ENCODE results near the gene HHAT.
A peak's percentile ranks its signal among the peaks of the same experiment; 100 is the strongest.
"Not testable (repeated sequence)": the region's sequence is repeated elsewhere in the genome, so short reads cannot be mapped to it uniquely, and the experiment has no call there.

The HHAT gene

DNA sequence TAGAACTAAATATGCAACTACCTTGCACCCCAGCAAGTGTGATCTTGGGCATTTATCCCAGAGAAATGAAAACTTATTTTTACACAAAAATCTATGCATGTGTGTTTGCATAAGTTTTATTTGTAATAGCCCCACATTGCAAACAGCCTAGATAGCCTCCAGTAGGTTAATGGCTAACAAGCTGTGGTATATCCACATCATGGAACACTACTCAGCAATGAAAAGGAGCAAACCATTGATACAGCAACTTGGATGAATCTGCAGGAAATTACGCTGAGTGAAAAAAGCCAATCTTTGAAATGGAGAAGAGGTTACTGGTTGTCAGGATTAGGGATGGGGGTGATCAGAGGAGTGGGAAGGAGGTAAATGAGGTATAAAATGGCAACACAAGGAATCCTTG is 67.8 kb downstream of the HHAT start:
- no peak for DNase-seq (ENCODE audit: low read depth in 3 of 3)

DNA sequence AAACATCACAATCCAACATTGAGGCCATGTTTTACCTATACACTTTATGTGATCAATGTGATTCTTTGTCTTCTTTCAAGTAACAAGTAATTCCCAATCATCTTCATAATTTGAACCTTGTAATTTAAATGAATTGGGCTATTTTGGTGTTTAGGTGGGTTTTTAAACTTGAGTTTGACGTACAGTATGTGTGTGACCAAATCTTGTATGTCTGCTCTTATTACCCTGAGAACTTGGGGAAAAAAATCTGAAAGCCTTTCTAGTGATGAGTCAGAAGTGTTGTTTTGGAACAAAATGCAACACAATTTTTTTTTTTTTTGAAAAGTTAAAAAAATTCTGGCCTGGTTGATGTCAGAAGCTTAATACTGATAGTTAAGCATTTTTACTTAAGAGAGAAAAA is 68.5 kb downstream of the HHAT start:
- no peak for DNase-seq (ENCODE audit: low read depth in 3 of 3)

DNA sequence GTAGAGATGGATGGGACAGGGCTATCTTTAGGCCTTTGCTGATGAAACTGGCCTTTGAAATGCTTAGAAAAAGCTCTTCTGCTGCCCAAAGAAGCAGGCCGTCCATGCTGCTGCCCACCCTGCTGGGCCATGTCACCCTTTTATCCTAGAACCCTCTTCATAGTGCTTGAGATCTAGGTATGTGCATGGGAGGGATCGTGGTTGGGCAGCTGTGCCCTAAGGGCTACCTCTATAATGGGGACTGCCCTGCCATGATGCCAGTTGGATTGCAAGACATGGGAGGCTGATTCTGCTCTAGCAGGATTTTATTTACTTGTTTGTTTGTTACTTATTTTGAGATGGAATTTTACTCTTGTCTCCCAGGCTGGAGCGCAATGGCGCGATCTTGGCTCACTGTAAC is 69.0 kb downstream of the HHAT start:
- DNase-seq (ENCODE audit: low read depth in 3 of 3) = no peak

DNA sequence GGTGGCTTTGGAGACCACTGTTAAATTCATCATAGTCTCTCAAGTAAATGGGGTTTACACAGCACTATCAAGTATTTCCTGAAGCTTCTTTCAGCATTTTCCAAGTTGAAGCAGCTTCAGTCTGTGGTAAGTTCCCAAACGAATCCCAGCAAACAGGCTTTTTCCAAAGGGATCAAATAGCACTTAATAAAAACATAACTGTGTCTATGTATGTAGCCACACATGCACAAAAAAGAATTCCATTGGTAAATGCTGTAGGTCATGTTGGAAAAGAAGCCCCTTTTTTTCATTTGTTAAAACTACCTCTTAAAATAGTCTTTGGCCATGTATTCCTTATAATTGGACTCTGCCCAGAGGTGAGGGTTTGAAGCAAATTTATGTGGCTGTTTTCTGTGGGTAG is 69.8 kb downstream of the HHAT start:
- no peak for DNase-seq (ENCODE audit: low read depth in 3 of 3)

DNA sequence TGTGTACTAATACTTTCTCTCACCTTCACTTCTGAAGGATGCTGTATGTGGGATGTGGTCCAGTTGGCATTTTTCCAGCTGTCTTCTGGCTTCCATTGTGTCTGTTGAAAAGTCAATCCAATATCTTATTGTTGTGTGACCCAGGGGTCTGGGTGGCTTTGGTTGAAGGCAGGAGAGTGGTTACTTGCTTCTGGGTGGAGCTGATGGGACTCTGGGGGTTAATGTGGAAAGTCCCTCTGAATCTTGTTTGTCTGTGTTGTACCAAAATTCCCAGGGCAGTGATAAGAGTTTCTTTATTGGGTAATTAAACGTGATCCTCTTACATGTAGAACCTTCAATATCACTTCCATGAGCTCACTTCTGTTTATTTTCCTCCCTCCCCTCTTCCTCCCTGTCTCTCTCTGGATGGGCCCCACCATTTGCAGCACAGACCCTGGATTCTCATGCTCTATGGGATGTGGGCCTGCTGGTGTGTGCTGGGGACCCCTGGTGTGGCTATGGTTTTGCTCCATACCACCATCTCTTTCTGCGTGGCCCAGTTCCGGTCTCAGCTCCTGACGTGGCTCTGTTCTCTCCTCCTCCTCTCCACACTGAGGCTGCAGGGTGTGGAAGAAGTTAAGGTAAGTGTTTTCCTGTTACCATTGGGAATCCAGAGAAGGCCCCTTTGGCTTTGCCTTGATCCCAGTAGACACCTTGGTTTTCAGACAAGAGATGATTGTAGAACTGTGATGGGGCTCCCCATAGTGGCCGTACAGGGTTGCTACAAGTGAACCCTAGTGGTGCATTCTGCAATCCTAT is 71.5 kb downstream of the HHAT start:
- DNase-seq (ENCODE audit: low read depth in 3 of 3) = peak in 2 of 3 experiments; percentile 9 to 26

DNA sequence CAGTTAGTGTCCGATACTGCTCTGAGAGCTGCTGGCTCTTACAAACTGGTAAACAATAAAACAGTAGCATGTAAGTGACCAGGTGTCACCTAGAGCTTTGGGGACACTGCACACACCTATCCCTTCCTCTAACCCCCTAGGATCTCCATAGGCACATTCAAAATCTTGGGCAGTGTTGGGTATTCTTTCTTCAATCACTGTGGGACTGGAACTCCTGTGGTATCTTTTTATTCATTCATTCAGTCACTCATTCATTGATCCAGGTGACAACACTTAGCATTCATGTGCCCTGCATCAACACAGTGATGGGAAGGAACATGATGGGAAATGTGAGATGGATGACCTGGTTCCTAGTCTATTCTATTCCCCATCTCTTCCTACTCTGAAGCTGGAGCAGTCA is 73.9 kb downstream of the HHAT start:
- DNase-seq (ENCODE audit: low read depth in 3 of 3) = no peak

DNA sequence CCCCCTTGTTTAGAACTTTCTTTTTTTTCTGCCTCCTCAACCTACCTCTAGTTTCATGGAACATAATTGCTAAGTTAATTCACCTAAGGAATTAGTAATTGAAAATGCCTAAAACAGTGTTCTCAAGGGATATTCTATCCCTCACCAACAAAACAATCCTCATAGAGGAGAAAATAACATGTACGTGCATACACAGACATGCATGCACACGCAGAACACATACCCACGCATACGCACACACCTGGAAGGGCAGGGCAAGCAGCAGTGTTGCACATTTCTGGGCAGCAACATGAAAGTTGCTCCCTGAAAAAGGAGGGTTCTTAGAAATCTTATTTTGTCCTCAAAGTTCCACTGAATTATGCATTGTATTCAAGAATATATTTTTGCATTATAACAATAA is 76.6 kb downstream of the HHAT start:
- no peak for DNase-seq (ENCODE audit: low read depth in 3 of 3)

DNA sequence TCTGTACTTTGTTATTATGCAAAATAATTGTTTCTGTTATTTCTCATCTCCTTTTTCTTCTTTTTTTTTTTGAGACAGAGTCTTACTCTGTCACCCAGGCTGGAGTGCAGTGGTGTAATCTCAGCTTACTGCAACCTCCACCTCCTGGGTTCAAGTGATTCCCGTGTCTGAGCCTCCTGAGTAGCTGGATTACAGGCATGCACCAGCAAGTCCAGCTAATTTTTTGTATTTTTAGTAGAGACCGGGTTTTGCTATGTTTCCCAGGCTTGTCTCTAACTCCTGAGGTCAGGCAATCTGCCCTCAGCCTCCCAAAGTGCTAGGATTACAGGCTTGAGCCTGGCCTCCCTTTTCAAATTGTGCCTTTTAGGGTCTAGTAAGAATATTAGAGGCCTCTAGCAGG is 77.6 kb downstream of the HHAT start:
- DNase-seq (ENCODE audit: low read depth in 3 of 3) = not testable (repeated sequence)

DNA sequence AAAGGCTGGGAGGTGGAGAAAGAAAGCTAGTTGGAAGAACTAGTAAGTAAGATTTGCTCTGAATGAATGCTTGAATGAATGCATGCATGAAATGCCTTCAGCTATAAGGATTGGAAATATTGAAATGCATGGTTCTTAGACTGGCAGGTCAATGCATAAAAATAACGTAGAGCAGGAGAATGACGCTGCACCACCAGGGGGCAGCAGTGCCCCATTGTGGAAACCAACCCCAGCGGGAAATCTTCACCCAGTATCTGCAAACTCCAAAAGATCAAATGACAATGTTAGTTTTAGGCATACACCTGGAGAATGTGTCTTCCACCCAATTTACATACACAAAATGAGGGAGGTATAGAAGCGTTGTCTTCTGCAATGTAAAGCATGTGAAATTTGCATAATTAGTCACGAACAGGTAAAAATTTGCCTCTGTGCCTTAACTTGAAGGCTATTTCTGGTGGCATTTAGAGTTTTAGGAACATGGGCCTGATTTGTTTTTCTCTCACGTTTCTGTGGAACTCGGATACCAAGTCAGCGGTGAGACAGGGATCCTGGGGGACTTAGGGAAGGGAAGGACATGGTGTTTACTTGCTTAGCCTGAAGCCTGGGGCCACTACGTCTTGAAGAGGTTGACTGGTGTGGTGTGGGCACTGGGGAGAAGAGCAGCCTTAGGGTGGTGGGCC is 78.6 kb downstream of the HHAT start:
- DNase-seq (ENCODE audit: low read depth in 3 of 3) = peak; percentile 62 to 69 (median 67)

DNA sequence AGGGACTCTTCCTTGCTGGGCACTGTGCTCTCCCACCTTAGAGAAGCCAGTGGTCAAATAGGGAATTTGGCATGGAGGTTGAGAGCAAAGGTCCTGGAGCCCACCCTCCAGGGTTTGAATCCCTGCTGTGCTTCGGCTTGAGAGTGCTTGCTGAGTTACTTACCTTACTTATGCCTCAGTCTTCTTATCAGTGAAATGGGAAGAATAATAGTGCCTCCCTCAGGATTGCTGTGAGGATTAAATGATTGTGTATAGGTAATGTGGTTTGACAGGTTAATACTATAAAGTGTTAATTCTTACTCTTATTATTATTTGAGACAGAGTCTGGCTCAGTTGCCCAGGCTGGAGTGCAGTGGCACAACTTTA is 79.2 kb downstream of the HHAT start:
- no peak for DNase-seq (ENCODE audit: low read depth in 3 of 3)

DNA sequence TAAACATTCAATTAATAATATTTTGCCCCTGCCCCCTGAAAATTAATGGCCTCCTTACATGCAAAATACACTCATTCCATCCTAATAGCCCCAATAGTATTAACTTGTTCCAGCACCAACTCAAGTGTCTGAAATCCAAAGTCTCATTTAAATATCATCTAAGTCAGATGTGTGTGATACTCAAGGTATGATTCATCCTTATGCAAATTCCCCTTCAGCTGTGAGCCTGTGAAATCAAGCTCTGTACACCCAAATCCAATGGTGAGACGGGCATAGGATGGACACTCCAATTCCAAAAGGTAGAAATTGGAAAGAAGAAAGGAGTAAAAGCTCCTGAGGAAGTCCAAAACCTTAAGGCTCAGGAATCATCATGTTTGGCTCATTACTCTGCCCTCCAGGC is 83.5 kb downstream of the HHAT start:
- DNase-seq (ENCODE audit: low read depth in 3 of 3) = no peak

DNA sequence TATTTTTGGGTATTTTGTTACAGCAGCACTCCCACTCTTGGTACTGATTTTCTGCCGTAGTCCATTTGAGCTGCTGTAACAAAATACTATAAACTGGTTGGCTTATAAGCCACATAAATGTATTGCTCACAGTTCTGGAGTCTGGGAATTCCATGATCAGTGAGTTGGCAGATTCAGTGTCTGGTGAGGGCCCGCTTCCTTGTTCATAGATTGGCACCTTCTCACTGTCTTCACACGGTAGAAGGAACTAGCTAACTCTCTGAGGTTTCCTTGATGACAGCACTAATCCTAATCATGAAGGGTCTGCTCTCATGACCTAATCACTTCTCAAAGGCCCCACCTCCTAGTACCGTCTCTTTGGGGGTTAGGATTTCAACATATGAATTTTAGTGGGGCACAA is 85.2 kb downstream of the HHAT start:
- no peak for DNase-seq (ENCODE audit: low read depth in 3 of 3)

DNA sequence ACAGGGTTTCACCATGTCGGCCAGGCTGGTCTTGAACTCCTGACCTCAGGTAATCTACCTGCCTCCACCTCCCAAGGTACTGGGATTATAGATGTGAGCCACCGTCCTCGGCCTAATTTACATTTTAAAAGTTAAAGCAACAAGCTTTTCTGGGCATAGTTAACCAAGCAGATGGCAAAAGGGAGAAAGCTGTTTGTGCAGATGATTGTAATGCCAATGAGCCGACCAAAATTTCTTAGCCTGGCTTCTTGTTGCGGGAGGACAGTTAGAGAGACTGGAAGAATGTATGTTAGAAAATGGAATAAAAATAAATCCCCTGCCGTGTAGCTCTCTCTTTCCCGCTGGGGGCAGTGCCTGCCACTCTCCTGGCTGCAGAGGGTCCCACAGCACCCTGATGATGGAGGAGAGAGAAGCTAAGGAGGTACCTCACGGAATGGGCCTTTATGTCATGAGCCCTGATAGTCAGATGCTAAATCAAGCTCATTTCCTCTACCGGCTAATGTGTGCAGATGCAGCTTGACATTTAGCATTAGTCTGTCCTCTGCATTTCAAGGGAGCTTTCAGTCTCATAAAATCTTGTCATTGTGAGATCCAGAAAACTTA is 87.2 kb downstream of the HHAT start:
- DNase-seq (ENCODE audit: low read depth in 3 of 3) = no peak

DNA sequence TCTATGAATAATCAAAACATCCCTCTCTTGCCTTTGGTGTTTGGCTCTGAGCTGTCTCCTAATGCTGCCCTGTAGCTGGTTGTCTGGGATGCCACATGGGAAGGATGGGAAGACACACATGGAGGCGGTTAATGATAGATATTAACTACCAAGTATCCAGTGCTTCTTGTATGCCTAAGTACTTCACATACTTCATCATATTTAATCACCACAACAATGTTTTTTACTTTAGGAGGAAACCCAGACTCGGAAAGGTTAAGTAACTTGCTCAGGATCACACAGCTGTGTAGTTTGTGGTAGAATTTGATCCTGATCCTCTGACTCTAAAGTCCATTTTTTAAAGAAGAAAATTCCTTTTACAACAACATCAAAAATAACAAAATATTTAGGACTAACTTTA is 88.0 kb downstream of the HHAT start:
- DNase-seq (ENCODE audit: low read depth in 3 of 3) = no peak

DNA sequence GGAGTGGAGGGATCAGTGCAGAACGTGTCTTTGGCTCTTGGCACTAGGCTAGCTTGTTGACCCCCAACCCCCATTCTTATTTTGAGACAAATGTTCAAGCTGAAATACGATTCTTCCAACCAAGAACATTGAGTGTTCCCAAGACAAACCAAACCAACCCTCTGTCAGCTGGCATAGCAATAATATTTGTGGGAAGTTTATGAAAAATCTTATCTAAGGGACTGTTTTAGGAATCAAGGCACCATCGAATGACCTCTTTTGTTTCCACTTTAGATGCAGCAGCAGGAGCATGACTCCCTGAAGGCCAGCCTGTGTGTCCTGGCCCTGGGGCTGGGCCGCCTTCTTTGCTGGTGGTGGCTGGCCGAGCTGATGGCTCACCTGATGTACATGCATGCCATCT is 89.2 kb downstream of the HHAT start:
- no peak for DNase-seq (ENCODE audit: low read depth in 3 of 3)

DNA sequence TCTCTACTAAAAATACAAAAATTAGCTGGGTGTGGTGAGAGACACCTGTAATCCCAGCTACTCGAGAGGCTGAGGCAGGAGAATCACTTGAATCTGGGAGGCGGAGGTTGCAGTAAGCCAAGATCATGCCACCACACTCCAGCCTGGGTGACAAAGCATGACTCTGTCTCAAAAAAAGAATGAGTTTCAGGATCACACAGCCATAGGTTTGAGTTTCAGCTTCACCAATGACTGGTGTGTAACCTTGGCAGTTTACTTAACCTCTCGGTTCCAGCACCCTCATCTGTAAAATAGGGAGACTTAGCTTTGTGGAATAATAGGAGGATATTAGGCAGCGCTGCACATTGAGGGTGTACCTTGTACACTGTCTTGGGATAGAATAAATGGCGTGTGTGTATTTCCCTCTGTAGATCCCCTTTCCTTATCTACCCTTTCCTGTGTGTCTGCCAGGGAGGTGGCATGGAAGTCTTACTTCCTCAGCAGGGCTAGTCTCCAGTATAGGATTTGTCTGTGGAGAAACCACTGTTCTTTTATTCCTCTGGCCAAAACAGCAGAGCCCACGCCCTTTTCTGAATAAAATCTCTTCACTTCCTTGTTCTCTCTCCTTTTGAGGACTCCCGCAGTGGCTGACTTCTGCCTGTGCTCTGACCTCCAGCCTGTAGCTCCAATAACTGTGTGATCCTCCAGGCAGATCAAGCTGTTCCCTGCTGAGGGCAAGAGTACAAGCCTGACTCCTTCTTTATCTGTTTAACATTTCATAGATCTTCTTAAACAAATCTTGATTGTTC is 90.4 kb downstream of the HHAT start:
- no peak for DNase-seq (ENCODE audit: low read depth in 3 of 3)

DNA sequence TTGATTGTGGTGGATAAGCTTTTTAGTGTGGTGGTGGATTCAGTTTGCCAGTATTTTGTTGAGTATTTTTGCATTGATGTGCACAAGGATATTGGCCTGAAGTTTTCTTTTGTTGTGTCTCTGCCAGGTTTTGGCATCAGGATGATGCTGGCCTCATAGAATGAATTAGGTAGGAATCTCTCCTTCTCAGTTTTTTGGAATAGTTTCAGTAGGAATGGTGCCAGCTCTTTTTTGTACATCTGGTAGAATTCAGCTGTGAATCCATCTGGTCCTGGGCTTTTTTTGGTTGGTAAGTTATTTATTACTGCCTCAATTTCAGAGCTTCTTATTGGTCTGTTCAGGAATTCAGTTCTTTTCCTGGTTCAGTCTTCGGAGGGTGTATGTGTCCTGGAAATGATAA is 98.0 kb downstream of the HHAT start:
- not testable (repeated sequence) for DNase-seq (ENCODE audit: low read depth in 3 of 3)

DNA sequence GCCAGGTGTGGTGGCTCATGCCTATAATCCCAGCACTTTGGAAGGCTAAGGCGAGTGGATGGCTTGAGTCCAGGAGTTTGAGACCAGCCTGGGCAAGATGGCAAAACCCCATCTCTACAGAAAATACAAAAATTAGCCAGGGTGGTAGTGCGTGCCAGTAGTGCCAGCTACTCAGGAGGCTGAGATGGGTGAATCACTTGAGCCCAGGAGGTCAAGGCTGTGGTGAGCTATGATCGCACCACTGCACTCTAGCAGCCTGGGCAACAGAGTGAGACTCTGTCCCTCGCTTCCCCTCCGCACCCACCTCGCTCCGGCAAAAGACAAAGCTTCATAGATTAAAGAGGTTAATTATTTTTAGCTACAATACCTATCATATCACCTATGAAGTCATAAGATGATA is 100.0 kb downstream of the HHAT start:
- no peak for DNase-seq (ENCODE audit: low read depth in 3 of 3)

DNA sequence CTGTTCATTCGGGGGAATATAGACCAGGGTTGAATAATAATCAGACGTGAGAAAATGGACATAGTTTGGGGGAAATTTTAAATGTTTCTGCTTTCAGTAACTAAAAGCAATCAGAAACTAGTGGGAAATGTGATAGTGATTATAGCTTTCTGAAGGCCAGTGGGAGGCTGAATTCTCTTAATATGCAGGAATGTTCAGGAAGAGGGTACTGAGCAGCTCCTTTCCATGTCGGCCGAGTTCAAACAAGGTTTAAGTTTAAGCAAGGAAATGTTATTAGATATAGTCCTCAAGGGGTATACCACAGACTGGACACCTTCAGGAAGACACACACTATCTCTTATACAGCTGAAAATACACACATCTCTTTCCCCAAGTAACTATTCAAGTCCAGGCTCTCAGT is 105.5 kb downstream of the HHAT start:
- DNase-seq (ENCODE audit: low read depth in 3 of 3) = no peak

DNA sequence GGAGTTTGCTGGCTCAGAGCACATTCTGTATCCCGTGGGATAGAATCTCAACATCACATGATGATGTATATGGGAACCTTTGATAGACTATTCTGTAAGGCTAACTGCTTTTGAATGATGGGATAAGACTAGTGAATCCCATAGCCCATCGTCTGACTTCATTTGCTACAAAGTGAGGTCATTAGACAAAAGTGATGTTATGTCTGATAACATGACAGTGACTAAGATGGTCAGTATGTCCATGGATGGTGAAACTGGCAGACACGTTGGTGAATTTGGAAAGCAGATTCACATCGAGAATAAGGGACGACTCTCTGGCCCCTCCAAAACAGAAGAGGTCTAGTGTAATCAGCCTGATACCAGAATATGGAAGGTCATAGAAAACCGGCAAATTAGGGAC is 108.4 kb downstream of the HHAT start:
- no peak for DNase-seq (ENCODE audit: low read depth in 3 of 3)

DNA sequence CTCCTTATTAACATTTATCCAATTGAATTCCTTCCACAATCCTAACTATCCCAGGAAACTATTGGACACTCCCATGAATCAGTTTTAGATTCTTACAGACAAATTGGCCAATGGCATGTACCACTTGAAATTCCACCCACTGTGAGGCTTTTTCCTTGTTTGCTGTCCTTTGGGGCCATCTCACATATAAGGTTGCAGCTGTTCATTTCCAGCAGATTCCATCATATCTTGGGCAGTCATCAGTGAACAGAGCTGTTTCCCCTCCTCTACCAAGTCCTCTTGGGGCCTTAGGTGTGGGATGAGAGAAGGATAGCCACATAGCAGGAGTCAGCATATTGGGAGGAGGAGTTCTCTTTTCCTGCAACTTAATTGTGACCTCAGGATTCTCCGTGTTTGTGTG is 109.1 kb downstream of the HHAT start:
- DNase-seq (ENCODE audit: low read depth in 3 of 3) = no peak
